Gastroesophageal sphincter (tissue), 3 donors: ENCODE results near the gene BLMH.
A peak's percentile ranks its signal among the peaks of the same experiment; 100 is the strongest.

Source experiments
- CTCF ChIP-seq, 4 experiments: fragments of 200-600 bp in 2 of 4; fragments of 450-650 bp in 2 of 4; sonication (generic) in 1 of 4; IDR thresholded peaks; one replicate each; pipeline ENCODE4 v1.5.1; 2017 to 2019; ENCODE audit warnings: antibody characterized with exemption in 4 of 4, mild to moderate bottlenecking in 2 of 4, moderate library complexity in 2 of 4
- POLR2A ChIP-seq, 2 donors: fragments of 450-650 bp; IDR thresholded peaks; one replicate each; pipeline ENCODE4 v1.6.1; 2017; ENCODE audit warnings: antibody characterized with exemption in 2 of 2, mild to moderate bottlenecking in 2 of 2, moderate library complexity in 1 of 2
- POLR2AphosphoS5 ChIP-seq: sonication (generic); formaldehyde crosslinking; IDR thresholded peaks from one replicate; pipeline ENCODE4 v1.6.1; 2017; ENCODE audit warnings: antibody characterized with exemption

- TF ChIP-seq CTCF (IDR thresholded peaks at IDR 0.05) (no peak), POLR2A (IDR thresholded peaks at IDR 0.05) (no peak), POLR2AphosphoS5 (peak; percentile 7)
These were observed 26.4 kb upstream of the BLMH start for GRCh38 chr17:30318155-30318554.
